Measurements from ENCODE around the gene SMAD4. TPM values are rescaled to one million over a fixed set of nuclear protein-coding genes. Genes with fewer than 3 reads are reported as not detected.

The SMAD4 gene
- total and polyA plus RNA-seq, 2 of the 8 experiments (the other 6 are each of a cell fraction or from before 2014, with no cell fraction given) = 86.5 to 139 TPM

- no peak overlapping the region for H2BK120ac ChIP-seq (replicated peaks; ENCODE audit: low read depth, low read length)
- H3K9me3 ChIP-seq (ENCODE audit: insufficient read depth in 2 of 2, low read depth in 1 of 2, low read length in 1 of 2) = no peaks in the 10 kb centered on the region
- H3K18ac ChIP-seq (ENCODE audit: extremely low read depth, low read length) = no peak overlapping the region
- peaks cover 29 to 73% of the 10 kb centered on the region in 2 experiments for H3K79me2 ChIP-seq (ENCODE audit: control insufficient read depth in 1 of 2, insufficient read depth in 2 of 2, low read length in 2 of 2)
- no peak overlapping the region for H3K9ac ChIP-seq (replicated peaks in 1 of 4; ENCODE audit: extremely low read depth in 1 of 4, low read depth in 3 of 4, low read length in 3 of 4)
- no peaks in the 10 kb centered on the region for H3K27me3 ChIP-seq (replicated peaks in 1 of 4; ENCODE audit: control insufficient read depth in 3 of 4, extremely low read depth in 1 of 4, insufficient read depth in 3 of 4, low read length in 3 of 4)
- DNase-seq (ENCODE audit: low read depth in 1 of 2, low spot score in 2 of 2) (no peak), FAIRE-seq (no peak)
- no peaks in the 10 kb centered on the region for H3K36me3 ChIP-seq (ENCODE audit: control insufficient read depth in 2 of 4, insufficient read depth in 4 of 4, low read length in 3 of 4)
- no peak overlapping the region for H4K91ac ChIP-seq (replicated peaks; ENCODE audit: insufficient read length, low read length)
- H3K23me2 ChIP-seq (ENCODE audit: low read depth, low read length) = peaks cover 12% of the 10 kb centered on the region
- ChIA-PET POLR2A (ENCODE audit: partially characterized antibody) (interaction anchor here (0.8 to 4.0 kb wide), 4 partner anchors 10 to 162 kb away, joined by 3 to 25 read pairs (median 14); partner anchors contain the start of gene ELAC1), CTCF (ENCODE audit: partially characterized antibody) (interaction anchor here (0.6 to 1.4 kb wide), 2 partner anchors 12 to 212 kb away, joined by 3 read pairs; no protein-coding TSS in a partner anchor)
- peaks cover 5 to 13% (median 7%) of the 10 kb centered on the region in 4 experiments; a peak in 4 of 7 replicates for H3K4me1 ChIP-seq (replicated peaks in 1 of 4; ENCODE audit: control insufficient read depth in 3 of 4, insufficient read depth in 4 of 4, low read length in 3 of 4)
- H3K27ac ChIP-seq (ENCODE audit: low read depth, low read length) = no peak overlapping the region
- no peak overlapping the region for H2AFZ ChIP-seq (ENCODE audit: low read length)
- H2AK5ac ChIP-seq (ENCODE audit: low read depth, low read length) = no peak overlapping the region
- no peak overlapping the region for H4K5ac ChIP-seq (ENCODE audit: insufficient read length, low read depth, low read length)
- no peak for TF ChIP-seq CBX5 (IDR thresholded peaks at IDR 0.05; ENCODE audit: low read depth, low read length)
- no peak for TF ChIP-seq SIN3A (conservative IDR thresholded peaks at IDR 0.05 in 1 of 2, IDR thresholded peaks at IDR 0.05 in 1 of 2; ENCODE audit: low read depth in 1 of 2, low read length in 2 of 2)
- TF ChIP-seq CEBPB (IDR thresholded peaks at IDR 0.05; ENCODE audit: low read depth, low read length) = no peak
- no peak for TF ChIP-seq YY1 (IDR thresholded peaks at IDR 0.05; ENCODE audit: low read depth, low read length)
- TF ChIP-seq SP4 (IDR thresholded peaks at IDR 0.05; ENCODE audit: low read length) = no peak
- TF ChIP-seq SP1 (IDR thresholded peaks at IDR 0.05; ENCODE audit: low read depth, low read length) = no peak
- TF ChIP-seq EP300 (IDR thresholded peaks at IDR 0.05; ENCODE audit: borderline replicate concordance in 1 of 2, low read depth in 2 of 2, low read length in 2 of 2) = no peak
- H3K23ac ChIP-seq (ENCODE audit: insufficient read length) = no peak overlapping the region
- no peak overlapping the region for H2BK15ac ChIP-seq (ENCODE audit: low read length)
- no peak overlapping the region for H2BK12ac ChIP-seq (ENCODE audit: low read depth, low read length)
- H4K20me1 ChIP-seq (replicated peaks in 1 of 2; ENCODE audit: control insufficient read depth in 1 of 2, insufficient read depth in 2 of 2, low read length in 2 of 2) = peaks cover 7% of the 10 kb centered on the region in 2 experiments
- H3K79me1 ChIP-seq (ENCODE audit: low read depth, low read length) = no peaks in the 10 kb centered on the region
- H3K14ac ChIP-seq (ENCODE audit: insufficient read length) = no peak overlapping the region
- 36% methylated on average over 5 of the region's 5 CpGs; no CpG with 5 or more reads in 1 of the 2 experiments for WGBS, 2 experiments (ENCODE audit: extremely low coverage in 1 of 2, insufficient coverage in 1 of 2, insufficient read length in 1 of 2, insufficient replicate concordance in 2 of 2, low coverage in 1 of 2, low lambda C conversion rate in 2 of 2, missing lambda C conversion rate in 1 of 2)
- H2BK5ac ChIP-seq (ENCODE audit: low read depth, low read length) = no peak overlapping the region
- H3K4me2 ChIP-seq (ENCODE audit: insufficient read depth in 1 of 2, low read depth in 2 of 2, low read length in 2 of 2) = peak overlapping the region; percentile 70 to 98
- no peak overlapping the region for H4K8ac ChIP-seq (ENCODE audit: extremely low read depth, insufficient read depth, low read length)
- no peak overlapping the region for H3K56ac ChIP-seq (replicated peaks; ENCODE audit: insufficient read length, low read depth, low read length)
- H3K4me3 ChIP-seq (ENCODE audit: extremely low read depth in 1 of 4, insufficient read depth in 2 of 4, low read depth in 3 of 4, low read length in 4 of 4) = peak overlapping the region; percentile 16 to 88 (median 50); a peak in 6 of 8 replicates
- no peak overlapping the region for H2BK20ac ChIP-seq (ENCODE audit: low read length)
- H3K4ac ChIP-seq (replicated peaks; ENCODE audit: insufficient read length, low read depth, low read length) = no peak overlapping the region
Observed at GRCh38 chr18:51032193-51032592, 2.2 kb downstream of the SMAD4 start.

All from H1 (cell line).